ENCODE measurements around the gene SMARCC2. TPM values are rescaled to one million over a fixed set of nuclear protein-coding genes. Genes with fewer than 3 reads are reported as not detected.

Gene SMARCC2
- total and polyA plus RNA-seq, 2 of the 13 experiments (the other 11 are each of a cell fraction or from before 2014, with no cell fraction given): 21.3 to 24.1 TPM

- TF ChIP-seq, protein P1, sequence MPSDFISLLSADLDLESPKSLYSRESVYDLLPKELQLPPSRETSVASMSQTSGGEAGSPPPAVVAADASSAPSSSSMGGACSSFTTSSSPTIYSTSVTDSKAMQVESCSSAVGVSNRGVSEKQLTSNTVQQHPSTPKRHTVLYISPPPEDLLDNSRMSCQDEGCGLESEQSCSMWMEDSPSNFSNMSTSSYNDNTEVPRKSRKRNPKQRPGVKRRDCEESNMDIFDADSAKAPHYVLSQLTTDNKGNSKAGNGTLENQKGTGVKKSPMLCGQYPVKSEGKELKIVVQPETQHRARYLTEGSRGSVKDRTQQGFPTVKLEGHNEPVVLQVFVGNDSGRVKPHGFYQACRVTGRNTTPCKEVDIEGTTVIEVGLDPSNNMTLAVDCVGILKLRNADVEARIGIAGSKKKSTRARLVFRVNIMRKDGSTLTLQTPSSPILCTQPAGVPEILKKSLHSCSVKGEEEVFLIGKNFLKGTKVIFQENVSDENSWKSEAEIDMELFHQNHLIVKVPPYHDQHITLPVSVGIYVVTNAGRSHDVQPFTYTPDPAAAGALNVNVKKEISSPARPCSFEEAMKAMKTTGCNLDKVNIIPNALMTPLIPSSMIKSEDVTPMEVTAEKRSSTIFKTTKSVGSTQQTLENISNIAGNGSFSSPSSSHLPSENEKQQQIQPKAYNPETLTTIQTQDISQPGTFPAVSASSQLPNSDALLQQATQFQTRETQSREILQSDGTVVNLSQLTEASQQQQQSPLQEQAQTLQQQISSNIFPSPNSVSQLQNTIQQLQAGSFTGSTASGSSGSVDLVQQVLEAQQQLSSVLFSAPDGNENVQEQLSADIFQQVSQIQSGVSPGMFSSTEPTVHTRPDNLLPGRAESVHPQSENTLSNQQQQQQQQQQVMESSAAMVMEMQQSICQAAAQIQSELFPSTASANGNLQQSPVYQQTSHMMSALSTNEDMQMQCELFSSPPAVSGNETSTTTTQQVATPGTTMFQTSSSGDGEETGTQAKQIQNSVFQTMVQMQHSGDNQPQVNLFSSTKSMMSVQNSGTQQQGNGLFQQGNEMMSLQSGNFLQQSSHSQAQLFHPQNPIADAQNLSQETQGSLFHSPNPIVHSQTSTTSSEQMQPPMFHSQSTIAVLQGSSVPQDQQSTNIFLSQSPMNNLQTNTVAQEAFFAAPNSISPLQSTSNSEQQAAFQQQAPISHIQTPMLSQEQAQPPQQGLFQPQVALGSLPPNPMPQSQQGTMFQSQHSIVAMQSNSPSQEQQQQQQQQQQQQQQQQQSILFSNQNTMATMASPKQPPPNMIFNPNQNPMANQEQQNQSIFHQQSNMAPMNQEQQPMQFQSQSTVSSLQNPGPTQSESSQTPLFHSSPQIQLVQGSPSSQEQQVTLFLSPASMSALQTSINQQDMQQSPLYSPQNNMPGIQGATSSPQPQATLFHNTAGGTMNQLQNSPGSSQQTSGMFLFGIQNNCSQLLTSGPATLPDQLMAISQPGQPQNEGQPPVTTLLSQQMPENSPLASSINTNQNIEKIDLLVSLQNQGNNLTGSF (CRISPR knock-in tag; IDR thresholded peaks at IDR 0.05): peak; percentile 72; the same call in 1 of the 2 replicates
- no peak for TF ChIP-seq ARNTL (CRISPR knock-in tag; IDR thresholded peaks at IDR 0.05)
- TF ChIP-seq NR0B2 (CRISPR knock-in tag; IDR thresholded peaks at IDR 0.05): peak; percentile 42; the same call in 1 of the 2 replicates
- peak; percentile 14; the same call in 1 of the 2 replicates for TF ChIP-seq MEF2D (CRISPR knock-in tag; IDR thresholded peaks at IDR 0.05)
- TF ChIP-seq ZNF574 (CRISPR knock-in tag; IDR thresholded peaks at IDR 0.05): peak; percentile 90
- peak; percentile 14; the same call in 1 of the 2 replicates for TF ChIP-seq ZNF556 (CRISPR knock-in tag; IDR thresholded peaks at IDR 0.05; ENCODE audit: borderline replicate concordance)
- 0 out of 2 replicates have a peak, but pooled peaks have one; percentile 41 for TF ChIP-seq SAFB2 (CRISPR knock-in tag; IDR thresholded peaks at IDR 0.05; ENCODE audit: borderline replicate concordance, low read depth)
- no peak for TF ChIP-seq ZNF570 (CRISPR knock-in tag; IDR thresholded peaks at IDR 0.05; ENCODE audit: borderline replicate concordance)
- TF ChIP-seq ZSCAN21 (CRISPR knock-in tag; IDR thresholded peaks at IDR 0.05; ENCODE audit: borderline replicate concordance): no peak
- TF ChIP-seq ASH2L (IDR thresholded peaks at IDR 0.05; ENCODE audit: insufficient read length, low read depth, low read length): peak; percentile 38
- peak; percentile 21; the same call in 1 of the 2 replicates for TF ChIP-seq CEBPB (IDR thresholded peaks at IDR 0.05; ENCODE audit: borderline replicate concordance, low read depth, low read length)
- TF ChIP-seq ZNF362 (CRISPR knock-in tag; IDR thresholded peaks at IDR 0.05; ENCODE audit: borderline replicate concordance): peak; percentile 88
- no peak for TF ChIP-seq SOX6 (IDR thresholded peaks at IDR 0.05)
- TF ChIP-seq SOX6 (CRISPR knock-in tag; IDR thresholded peaks at IDR 0.05): peak; percentile 86
- TF ChIP-seq SOX13 (IDR thresholded peaks at IDR 0.05): no peak
- TF ChIP-seq SOX13 (CRISPR knock-in tag; conservative IDR thresholded peaks at IDR 0.05 in 1 of 2, IDR thresholded peaks at IDR 0.05 in 1 of 2): peak in 1 of 2 experiments; percentile 73; a peak in 2 of 4 replicates
- TF ChIP-seq ZNF441 (CRISPR knock-in tag; IDR thresholded peaks at IDR 0.05; ENCODE audit: borderline replicate concordance): peak; percentile 70
- peak; percentile 9; the same call in 1 of the 2 replicates for TF ChIP-seq NCOR1 (IDR thresholded peaks at IDR 0.05; ENCODE audit: borderline replicate concordance, low read length)
These were observed 31.9 kb downstream of the SMARCC2 start (continued) for GRCh38 chr12:56157201-56158028.
